Liver (tissue), 9 donors: Measurements from ENCODE around the gene PLA2G12A. TPM values are rescaled to one million over a fixed set of nuclear protein-coding genes. Genes with fewer than 3 reads are reported as not detected.

Experiments
- DNase-seq: peaks from one replicate; pipeline ENCODE4 v3.0.0-alpha.2; 2017; ENCODE audit warnings: low spot score
- H3K27ac ChIP-seq, 2 donors: one replicate each; pipeline ENCODE4 v1.7.0; 2013; ENCODE audit warnings: inconsistent platforms in 2 of 2, low read length in 2 of 2, control low read depth in 1 of 2, low read depth in 1 of 2, mild to moderate bottlenecking in 1 of 2
- H3K27me3 ChIP-seq, 4 donors: one replicate each; pipeline versions ENCODE4 v1.6.1 to v1.7.0; 2013; ENCODE audit warnings: low read length in 3 of 4, inconsistent platforms in 1 of 4, mild to moderate bottlenecking in 1 of 4, moderate library complexity in 1 of 4; ENCODE audit not compliant: control insufficient read depth in 4 of 4, insufficient read depth in 4 of 4
- H3K36me3 ChIP-seq, 4 donors: one replicate each; pipeline versions ENCODE4 v1.6.1 to v1.7.0; 2013; ENCODE audit warnings: low read length in 3 of 4, mild to moderate bottlenecking in 3 of 4, low read depth in 1 of 4, moderate library complexity in 1 of 4; ENCODE audit not compliant: control insufficient read depth in 4 of 4, insufficient read depth in 3 of 4
- H3K4me1 ChIP-seq, 4 donors: one replicate each; pipeline versions ENCODE4 v1.6.1 to v1.7.0; 2013; ENCODE audit warnings: low read length in 3 of 4, mild to moderate bottlenecking in 3 of 4, moderate library complexity in 1 of 4; ENCODE audit not compliant: control insufficient read depth in 4 of 4, insufficient read depth in 4 of 4
- H3K4me3 ChIP-seq, 3 donors: one replicate each; pipeline versions ENCODE4 v1.6.1 to v1.7.0; 2013; ENCODE audit warnings: low read length in 3 of 3, control low read depth in 1 of 3, low read depth in 1 of 3, mild to moderate bottlenecking in 1 of 3
- H3K9ac ChIP-seq, 2 donors: one replicate each; pipeline ENCODE4 v1.7.0; 2013; ENCODE audit warnings: low read length in 2 of 2, mild to moderate bottlenecking in 2 of 2, moderate library complexity in 2 of 2, control low read depth in 1 of 2, low read depth in 1 of 2
- H3K9me3 ChIP-seq, 4 donors: one replicate each; pipeline versions ENCODE4 v1.6.1 to v1.7.0; 2013; ENCODE audit warnings: low read length in 3 of 4; ENCODE audit not compliant: control insufficient read depth in 4 of 4
- ATF3 ChIP-seq: IDR thresholded peaks from 2 replicates; pipeline ENCODE4 v1.6.1; 2016; ENCODE audit warnings: antibody characterized with exemption
- EGR1 ChIP-seq, 2 donors: IDR thresholded peaks; 2 replicates each; pipeline ENCODE4 v1.6.1; 2016 to 2018; ENCODE audit warnings: antibody characterized with exemption in 2 of 2, low read depth in 2 of 2
- FOXA1 ChIP-seq: IDR thresholded peaks from 2 replicates; pipeline ENCODE4 v1.6.1; 2016; ENCODE audit warnings: antibody characterized with exemption
- HNF4A ChIP-seq, 2 donors: conservative IDR thresholded peaks; 2 replicates each; pipeline ENCODE4 v1.6.1; 2016; ENCODE audit warnings: antibody characterized with exemption in 2 of 2, mild to moderate bottlenecking in 2 of 2
- HNF4G ChIP-seq: IDR thresholded peaks from 2 replicates; pipeline ENCODE4 v1.6.1; 2016; ENCODE audit warnings: antibody characterized with exemption
- JUND ChIP-seq, 2 donors: IDR thresholded peaks; 2 replicates each; pipeline ENCODE4 v1.6.1; 2016; ENCODE audit warnings: antibody characterized with exemption in 2 of 2
- MAX ChIP-seq: IDR thresholded peaks from 2 replicates; pipeline ENCODE4 v1.6.1; 2016; ENCODE audit warnings: antibody characterized with exemption
- SP1 ChIP-seq: IDR thresholded peaks from 2 replicates; pipeline ENCODE4 v1.6.1; 2018; ENCODE audit warnings: antibody characterized with exemption, mild to moderate bottlenecking
- YY1 ChIP-seq: IDR thresholded peaks from 2 replicates; pipeline ENCODE4 v1.6.1; 2016; ENCODE audit warnings: antibody characterized with exemption, mild to moderate bottlenecking
- ZBTB33 ChIP-seq: IDR thresholded peaks from 2 replicates; pipeline ENCODE4 v1.6.1; 2016; ENCODE audit warnings: antibody characterized with exemption
- WGBS: extraction: QIAGEN DNeasy Blood & Tissue Kit; methylation state at CpG from one replicate; pipeline ENCODE4 v1.1.7; 2013; 5-methylcytosine and 5-hydroxymethylcytosine counted together
- polyA plus RNA-seq, 2 donors: library from polyadenylated mRNA; stranded (reverse) in 1 of 2; unstranded in 1 of 2; fragments of 200-250 nt in 1 of 2; fragments of >200 nt in 1 of 2; fragmentation: Nextera tagmentation in 1 of 2; extraction: Ambion mirVana in 1 of 2; gene quantifications; one replicate each; pipeline versions ENCODE4 v1.2.1 to v1.2.3, GENCODE V29; 2013 to 2015
- total RNA-seq, 2 donors: library from RNA; depleted of rRNA; stranded (reverse); fragments of >200 nt; gene quantifications; one replicate each; pipeline ENCODE4 v1.2.3, GENCODE V29; 2014
- TF ChIP-seq, protein P1 (sequence below): IDR thresholded peaks from 2 replicates; pipeline ENCODE4 v1.6.1; 2016; ENCODE audit warnings: antibody characterized with exemption, mild to moderate bottlenecking
- TF ChIP-seq, protein P2 (sequence below): fragments of 150-350 bp; IDR thresholded peaks from 2 replicates; pipeline ENCODE4 v1.5.1; 2017; ENCODE audit warnings: improper control_type of control experiment, low read depth, low read length; ENCODE audit not compliant: missing input control
- donor health status: healthy.
- donor health status: healthy.
- donor health status: healthy.
- donor health status: healthy.
- donor health status: healthy.

PLA2G12A gene
- total and polyA plus RNA-seq, 4 donors: 11.3 to 57.7 (median 29.4) TPM

- TF ChIP-seq, protein P1, sequence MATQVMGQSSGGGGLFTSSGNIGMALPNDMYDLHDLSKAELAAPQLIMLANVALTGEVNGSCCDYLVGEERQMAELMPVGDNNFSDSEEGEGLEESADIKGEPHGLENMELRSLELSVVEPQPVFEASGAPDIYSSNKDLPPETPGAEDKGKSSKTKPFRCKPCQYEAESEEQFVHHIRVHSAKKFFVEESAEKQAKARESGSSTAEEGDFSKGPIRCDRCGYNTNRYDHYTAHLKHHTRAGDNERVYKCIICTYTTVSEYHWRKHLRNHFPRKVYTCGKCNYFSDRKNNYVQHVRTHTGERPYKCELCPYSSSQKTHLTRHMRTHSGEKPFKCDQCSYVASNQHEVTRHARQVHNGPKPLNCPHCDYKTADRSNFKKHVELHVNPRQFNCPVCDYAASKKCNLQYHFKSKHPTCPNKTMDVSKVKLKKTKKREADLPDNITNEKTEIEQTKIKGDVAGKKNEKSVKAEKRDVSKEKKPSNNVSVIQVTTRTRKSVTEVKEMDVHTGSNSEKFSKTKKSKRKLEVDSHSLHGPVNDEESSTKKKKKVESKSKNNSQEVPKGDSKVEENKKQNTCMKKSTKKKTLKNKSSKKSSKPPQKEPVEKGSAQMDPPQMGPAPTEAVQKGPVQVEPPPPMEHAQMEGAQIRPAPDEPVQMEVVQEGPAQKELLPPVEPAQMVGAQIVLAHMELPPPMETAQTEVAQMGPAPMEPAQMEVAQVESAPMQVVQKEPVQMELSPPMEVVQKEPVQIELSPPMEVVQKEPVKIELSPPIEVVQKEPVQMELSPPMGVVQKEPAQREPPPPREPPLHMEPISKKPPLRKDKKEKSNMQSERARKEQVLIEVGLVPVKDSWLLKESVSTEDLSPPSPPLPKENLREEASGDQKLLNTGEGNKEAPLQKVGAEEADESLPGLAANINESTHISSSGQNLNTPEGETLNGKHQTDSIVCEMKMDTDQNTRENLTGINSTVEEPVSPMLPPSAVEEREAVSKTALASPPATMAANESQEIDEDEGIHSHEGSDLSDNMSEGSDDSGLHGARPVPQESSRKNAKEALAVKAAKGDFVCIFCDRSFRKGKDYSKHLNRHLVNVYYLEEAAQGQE: no peak
- TF ChIP-seq MAX: no peak
These were observed 54.0 kb downstream of the PLA2G12A start (continued) for GRCh38 chr4:109675843-109676242.

DNA sequence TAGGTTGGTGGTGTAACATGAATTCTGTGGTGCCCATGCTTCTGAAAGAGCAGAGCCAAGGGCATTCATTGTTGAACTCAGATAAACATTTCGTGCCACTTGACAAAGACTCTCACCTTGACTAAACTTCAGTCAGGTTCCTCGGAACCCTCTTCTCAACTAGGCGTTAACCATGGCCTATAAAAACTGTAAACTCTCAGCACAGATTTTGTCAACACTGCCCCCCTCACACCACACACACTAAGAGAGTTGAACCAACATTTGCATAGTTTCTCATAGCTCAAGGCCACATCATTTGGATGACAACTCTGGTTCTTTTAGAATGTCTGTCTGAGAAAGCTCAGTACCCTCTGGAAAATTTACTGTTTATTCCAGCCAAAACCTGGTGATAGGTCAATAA, 54.7 kb downstream of the PLA2G12A start:
- Histone ChIP-seq H3K9me3 (no peaks in the 10 kb centered on the region), H3K36me3 (no peaks in the 10 kb centered on the region), H3K4me1 (no peaks in the 10 kb centered on the region), H3K27ac (no peak overlapping the region), H3K4me3 (no peak overlapping the region), H3K27me3 (no peaks in the 10 kb centered on the region), H3K9ac (no peak overlapping the region)
- WGBS: 88% methylated on average over 3 of the region's 3 CpGs
- DNase-seq: no peak
- TF ChIP-seq ATF3 (no peak), JUND (IDR thresholded peaks at IDR 0.05) (no peak)

DNA sequence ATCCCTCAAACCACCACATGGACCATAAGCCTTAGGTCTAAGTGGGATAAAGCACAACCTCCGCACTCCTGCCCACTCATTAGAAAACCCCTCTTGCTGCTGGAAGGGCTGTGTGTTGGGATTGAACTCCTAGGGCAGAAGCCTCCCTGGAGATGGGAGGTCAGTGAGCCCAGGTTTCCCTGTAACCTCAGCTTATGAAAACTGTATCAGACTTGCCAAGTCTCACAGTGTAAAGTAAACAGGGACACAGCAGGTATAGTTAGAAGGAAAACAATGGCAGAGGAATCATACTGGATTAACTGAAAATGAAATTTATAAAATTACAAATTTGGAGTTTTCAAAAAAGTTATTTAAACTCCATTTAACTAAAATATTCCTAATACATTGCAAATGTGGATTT, 56.6 kb downstream of the PLA2G12A start:
- Histone ChIP-seq H3K9me3 (no peaks in the 10 kb centered on the region), H3K27me3 (no peaks in the 10 kb centered on the region), H3K27ac (no peak overlapping the region), H3K36me3 (no peaks in the 10 kb centered on the region), H3K9ac (no peak overlapping the region), H3K4me3 (no peak overlapping the region), H3K4me1 (no peaks in the 10 kb centered on the region)
- DNase-seq: no peak
- 98% methylated on average over 1 of the region's 1 CpG for WGBS
- TF ChIP-seq SP1: no peak
- TF ChIP-seq EGR1 (IDR thresholded peaks at IDR 0.05; ENCODE audit: low read depth in 2 of 2): no peak
- TF ChIP-seq YY1: no peak
- no peak for TF ChIP-seq HNF4A (conservative IDR thresholded peaks at IDR 0.05)
- TF ChIP-seq, protein P2, sequence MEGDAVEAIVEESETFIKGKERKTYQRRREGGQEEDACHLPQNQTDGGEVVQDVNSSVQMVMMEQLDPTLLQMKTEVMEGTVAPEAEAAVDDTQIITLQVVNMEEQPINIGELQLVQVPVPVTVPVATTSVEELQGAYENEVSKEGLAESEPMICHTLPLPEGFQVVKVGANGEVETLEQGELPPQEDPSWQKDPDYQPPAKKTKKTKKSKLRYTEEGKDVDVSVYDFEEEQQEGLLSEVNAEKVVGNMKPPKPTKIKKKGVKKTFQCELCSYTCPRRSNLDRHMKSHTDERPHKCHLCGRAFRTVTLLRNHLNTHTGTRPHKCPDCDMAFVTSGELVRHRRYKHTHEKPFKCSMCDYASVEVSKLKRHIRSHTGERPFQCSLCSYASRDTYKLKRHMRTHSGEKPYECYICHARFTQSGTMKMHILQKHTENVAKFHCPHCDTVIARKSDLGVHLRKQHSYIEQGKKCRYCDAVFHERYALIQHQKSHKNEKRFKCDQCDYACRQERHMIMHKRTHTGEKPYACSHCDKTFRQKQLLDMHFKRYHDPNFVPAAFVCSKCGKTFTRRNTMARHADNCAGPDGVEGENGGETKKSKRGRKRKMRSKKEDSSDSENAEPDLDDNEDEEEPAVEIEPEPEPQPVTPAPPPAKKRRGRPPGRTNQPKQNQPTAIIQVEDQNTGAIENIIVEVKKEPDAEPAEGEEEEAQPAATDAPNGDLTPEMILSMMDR: no peak
- TF ChIP-seq FOXA1: no peak
- TF ChIP-seq JUND (IDR thresholded peaks at IDR 0.05): no peak
- TF ChIP-seq MAX: no peak
- no peak for TF ChIP-seq HNF4G
- TF ChIP-seq ZBTB33: no peak
- no peak for TF ChIP-seq ATF3
